Colonic mucosa (tissue), 4 donors: Measurements from ENCODE around the gene FARS2. TPM values are rescaled to one million over a fixed set of nuclear protein-coding genes. Genes with fewer than 3 reads are reported as not detected.

Source experiments
- DNase-seq: peaks from one replicate; pipeline ENCODE4 v3.0.0-alpha.2; 2020
- H3K27ac ChIP-seq: fragments of 200-600 bp; one replicate; pipeline ENCODE4 v1.8.0; 2021
- H3K27me3 ChIP-seq: fragments of 200-600 bp; one replicate; pipeline ENCODE4 v1.8.0; 2021
- H3K36me3 ChIP-seq: fragments of 200-600 bp; one replicate; pipeline ENCODE4 v1.8.0; 2021
- H3K4me1 ChIP-seq: fragments of 200-600 bp; one replicate; pipeline ENCODE4 v1.8.0; 2021; ENCODE audit warnings: mild to moderate bottlenecking
- H3K4me3 ChIP-seq: fragments of 200-600 bp; one replicate; pipeline ENCODE4 v1.8.0; 2021
- H3K9ac ChIP-seq, 2 donors: one replicate each; pipeline ENCODE4 v1.7.0; 2013; ENCODE audit warnings: control low read depth in 2 of 2, low read depth in 2 of 2, low read length in 2 of 2
- H3K9me3 ChIP-seq: fragments of 200-600 bp; one replicate; pipeline ENCODE4 v1.8.0; 2021
- intact Hi-C: fragments of 100-400 bp; cut with DNase I; formaldehyde crosslinking; loops from one replicate; pipeline ENCODE4 v1.14.1; 2022
- total RNA-seq, 2 donors: library from RNA; stranded (reverse); fragmentation: NEBNext Ultra II Directional in 1 of 2; extraction: Animal tissue kit (Norgen Biotek cat#: 25700) in 1 of 2; gene quantifications; one replicate each; pipeline ENCODE4 v1.2.1, GENCODE V29; 2021
- TF ChIP-seq, protein P1 (sequence below): fragments of 200-600 bp; IDR thresholded peaks from one replicate; pipeline ENCODE4 v1.8.0; 2022; ENCODE audit warnings: antibody characterized with exemption, mild to moderate bottlenecking
- donor health status: healthy.
- donor health status: DM: no; HTN: no; CAD: no.
- donor health status: DM: no; HTN: no; CAD: no.

FARS2 gene
- total RNA-seq, 2 donors from 2014 or later: 14.7 to 23.0 TPM

DNA sequence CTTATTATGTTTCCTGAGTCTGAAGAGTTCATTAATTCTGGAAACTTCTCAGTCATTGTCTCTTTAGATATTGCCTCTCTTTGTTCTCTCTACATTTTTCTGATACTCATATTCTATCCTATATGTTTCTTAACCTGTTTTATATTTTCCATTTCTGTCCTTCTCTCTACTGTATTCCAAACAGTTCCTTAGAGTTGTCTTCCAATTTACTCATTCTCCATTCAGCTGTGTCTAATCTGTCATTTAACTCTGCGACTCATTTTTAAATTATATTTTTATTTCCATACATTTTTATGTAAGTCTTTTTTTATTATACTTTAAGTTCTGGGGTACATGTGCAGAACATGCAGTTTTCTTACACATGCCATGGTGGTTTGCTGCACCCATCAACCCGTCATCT, 493.6 kb downstream of the FARS2 start:
- intact Hi-C loops: no loop called here
- Histone ChIP-seq H3K4me3 (no peak overlapping the region), H3K36me3 (no peaks in the 10 kb centered on the region), H3K27me3 (no peaks in the 10 kb centered on the region), H3K4me1 (no peaks in the 10 kb centered on the region), H3K9me3 (no peaks in the 10 kb centered on the region), H3K27ac (no peak overlapping the region), H3K9ac (no peak overlapping the region)
- TF ChIP-seq, protein P1, sequence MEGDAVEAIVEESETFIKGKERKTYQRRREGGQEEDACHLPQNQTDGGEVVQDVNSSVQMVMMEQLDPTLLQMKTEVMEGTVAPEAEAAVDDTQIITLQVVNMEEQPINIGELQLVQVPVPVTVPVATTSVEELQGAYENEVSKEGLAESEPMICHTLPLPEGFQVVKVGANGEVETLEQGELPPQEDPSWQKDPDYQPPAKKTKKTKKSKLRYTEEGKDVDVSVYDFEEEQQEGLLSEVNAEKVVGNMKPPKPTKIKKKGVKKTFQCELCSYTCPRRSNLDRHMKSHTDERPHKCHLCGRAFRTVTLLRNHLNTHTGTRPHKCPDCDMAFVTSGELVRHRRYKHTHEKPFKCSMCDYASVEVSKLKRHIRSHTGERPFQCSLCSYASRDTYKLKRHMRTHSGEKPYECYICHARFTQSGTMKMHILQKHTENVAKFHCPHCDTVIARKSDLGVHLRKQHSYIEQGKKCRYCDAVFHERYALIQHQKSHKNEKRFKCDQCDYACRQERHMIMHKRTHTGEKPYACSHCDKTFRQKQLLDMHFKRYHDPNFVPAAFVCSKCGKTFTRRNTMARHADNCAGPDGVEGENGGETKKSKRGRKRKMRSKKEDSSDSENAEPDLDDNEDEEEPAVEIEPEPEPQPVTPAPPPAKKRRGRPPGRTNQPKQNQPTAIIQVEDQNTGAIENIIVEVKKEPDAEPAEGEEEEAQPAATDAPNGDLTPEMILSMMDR: no peak
- no peak for DNase-seq

DNA sequence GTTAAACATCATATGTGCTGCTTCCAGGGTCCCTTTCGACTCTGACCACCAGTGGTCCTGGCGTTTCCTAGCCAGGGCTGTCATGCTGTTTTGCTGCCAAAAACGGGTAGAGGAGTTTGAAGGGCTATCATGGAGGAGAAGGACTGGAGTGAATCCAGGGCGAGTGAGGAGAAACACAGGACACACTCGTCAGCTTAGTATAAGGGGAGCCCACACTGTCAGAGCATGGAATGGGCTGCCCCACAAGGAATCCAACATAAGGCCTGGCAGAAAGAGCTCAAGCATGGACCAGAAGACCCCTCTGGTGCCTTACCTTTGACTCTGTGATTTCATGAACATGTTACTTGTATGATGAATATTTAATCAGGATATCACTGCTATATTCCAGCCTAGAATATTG, 498.3 kb downstream of the FARS2 start:
- no peaks in the 10 kb centered on the region for H3K27me3 ChIP-seq
- TF ChIP-seq, protein P1: no peak

DNA sequence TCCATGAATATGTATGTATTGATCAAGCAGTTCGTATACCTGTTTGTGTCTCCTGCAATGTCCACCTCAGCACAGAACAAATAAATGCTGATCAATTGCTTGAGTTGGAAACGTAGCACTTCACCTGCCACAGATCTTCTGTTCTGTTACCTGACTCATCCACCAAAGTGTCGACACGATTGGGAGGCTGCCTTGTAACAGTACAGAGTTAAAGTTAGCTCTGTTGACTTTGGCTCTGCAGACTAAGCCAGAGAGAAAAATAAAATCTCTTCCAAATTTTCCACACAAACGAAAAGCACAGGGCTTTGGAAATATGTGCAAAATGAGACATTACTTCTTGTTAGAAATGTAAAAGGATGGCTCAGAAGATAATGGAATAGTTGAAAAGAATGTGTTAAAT, 500.1 kb downstream of the FARS2 start:
- no peak overlapping the region for H3K9ac ChIP-seq
- TF ChIP-seq, protein P1: no peak
- H3K9me3 ChIP-seq: no peaks in the 10 kb centered on the region
- intact Hi-C loops: no loop called here
- no peaks in the 10 kb centered on the region for H3K36me3 ChIP-seq
- H3K4me1 ChIP-seq: no peaks in the 10 kb centered on the region
- H3K4me3 ChIP-seq: no peak overlapping the region
- DNase-seq: no peak
- H3K27ac ChIP-seq: no peak overlapping the region
- no peaks in the 10 kb centered on the region for H3K27me3 ChIP-seq

More for the DNA sequence above, 498.3 kb downstream of the FARS2 start:
- Histone ChIP-seq H3K4me3 (no peak overlapping the region), H3K4me1 (no peaks in the 10 kb centered on the region), H3K9me3 (no peaks in the 10 kb centered on the region), H3K9ac (no peak overlapping the region), H3K36me3 (no peaks in the 10 kb centered on the region), H3K27ac (no peak overlapping the region)
- DNase-seq: no peak
- intact Hi-C loops: no loop called here

DNA sequence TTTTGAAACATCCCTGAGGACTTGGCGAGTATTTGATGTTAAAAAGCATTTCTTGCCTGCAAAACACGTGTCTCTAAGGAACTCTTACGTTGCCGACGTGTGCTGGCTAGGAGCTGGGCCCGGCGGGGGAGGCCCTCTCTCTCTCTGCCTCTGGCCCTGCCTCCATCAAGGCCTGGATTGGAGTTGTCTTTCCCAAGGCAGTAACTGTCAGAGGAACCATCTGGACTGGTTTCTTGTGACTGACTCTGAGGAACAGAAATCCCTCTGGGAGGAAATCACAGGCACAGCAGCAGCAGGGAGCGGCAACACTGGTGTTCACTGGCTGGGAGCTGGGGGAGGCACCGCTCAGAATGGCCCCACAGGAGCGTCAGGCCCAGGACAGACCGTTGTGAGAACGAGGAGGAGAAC, 501.3 kb downstream of the FARS2 start:
- Histone ChIP-seq H3K4me1 (no peaks in the 10 kb centered on the region), H3K4me3 (no peak overlapping the region), H3K27me3 (no peaks in the 10 kb centered on the region), H3K9me3 (no peaks in the 10 kb centered on the region), H3K27ac (no peak overlapping the region), H3K36me3 (no peaks in the 10 kb centered on the region), H3K9ac (no peak overlapping the region)
- TF ChIP-seq, protein P1: no peak
- intact Hi-C loops: no loop called here
- DNase-seq: no peak

DNA sequence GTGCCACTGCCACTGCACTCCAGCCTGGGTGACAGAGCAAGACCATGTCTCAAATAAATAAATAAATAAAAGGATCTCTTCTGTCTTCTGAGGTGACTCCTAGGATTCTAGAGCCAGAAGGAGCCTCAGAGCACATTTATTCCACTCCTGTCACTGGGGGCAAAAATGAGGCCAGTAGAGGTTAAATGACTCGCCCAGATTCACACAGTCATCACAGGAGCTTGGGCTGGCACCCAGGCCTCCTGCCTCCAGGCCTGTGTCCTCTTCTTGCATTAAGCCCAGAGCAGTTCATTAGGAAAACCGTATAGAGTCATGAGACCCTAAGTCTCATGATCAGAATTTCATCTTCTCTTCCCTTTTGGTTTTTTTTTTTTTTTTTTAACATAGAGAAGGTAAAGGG, 502.1 kb downstream of the FARS2 start:
- H3K4me1 ChIP-seq: no peaks in the 10 kb centered on the region
- no peaks in the 10 kb centered on the region for H3K36me3 ChIP-seq
- intact Hi-C loops: no loop called here
- no peak overlapping the region for H3K27ac ChIP-seq
- no peak for DNase-seq
- TF ChIP-seq, protein P1: no peak
- no peak overlapping the region for H3K4me3 ChIP-seq
- H3K9ac ChIP-seq: no peak overlapping the region
- no peaks in the 10 kb centered on the region for H3K27me3 ChIP-seq
- H3K9me3 ChIP-seq: no peaks in the 10 kb centered on the region

DNA sequence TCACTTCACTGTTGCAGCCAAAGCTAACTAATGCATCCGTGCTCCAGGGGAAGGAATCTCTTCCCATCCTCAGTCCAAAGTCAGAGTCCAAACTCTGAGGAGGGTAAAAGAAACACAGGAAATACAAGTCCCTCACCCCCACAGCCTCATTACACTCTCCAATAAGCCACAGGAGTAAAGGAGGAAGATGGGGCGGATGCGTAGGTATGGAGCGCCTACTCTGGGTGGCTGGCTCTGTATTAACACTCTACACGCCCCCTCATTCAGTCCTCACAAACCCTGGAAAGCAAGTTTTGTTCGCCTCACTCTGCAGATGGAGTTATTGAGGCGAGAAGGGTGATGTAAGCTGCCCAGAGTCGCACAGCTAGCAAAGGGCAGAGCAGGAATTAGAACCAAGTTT, 502.6 kb downstream of the FARS2 start:
- DNase-seq: no peak
- intact Hi-C loops: no loop called here
- H3K4me1 ChIP-seq: no peaks in the 10 kb centered on the region
- H3K27me3 ChIP-seq: no peaks in the 10 kb centered on the region
- no peak overlapping the region for H3K9ac ChIP-seq
- H3K36me3 ChIP-seq: no peaks in the 10 kb centered on the region
- H3K4me3 ChIP-seq: no peak overlapping the region
- H3K27ac ChIP-seq: no peak overlapping the region
- no peaks in the 10 kb centered on the region for H3K9me3 ChIP-seq
- TF ChIP-seq, protein P1: no peak
